Breast epithelium (tissue), 4 donors: ENCODE data around the gene MRPS14. TPM values are rescaled to one million over a fixed set of nuclear protein-coding genes. Genes with fewer than 3 reads are reported as not detected.

ENCODE experiments used
- DNase-seq, 2 donors: peaks; one replicate each; pipeline ENCODE4 v3.0.0-alpha.2; 2019; ENCODE audit warnings: low spot score in 2 of 2
- H3K27ac ChIP-seq, 2 donors: fragments of 200-600 bp; sonication (generic) in 1 of 2; one replicate each; pipeline ENCODE4 v1.5.1; 2016 to 2019; ENCODE audit warnings: mild to moderate bottlenecking in 1 of 2
- H3K27me3 ChIP-seq, 2 donors: fragments of 200-600 bp; sonication (generic) in 1 of 2; one replicate each; pipeline versions ENCODE4 v1.5.1 to v1.6.0; 2017 to 2019; ENCODE audit warnings: control low read depth in 1 of 2, mild to moderate bottlenecking in 1 of 2
- H3K36me3 ChIP-seq: fragments of 200-600 bp; one replicate; pipeline ENCODE4 v1.5.1; 2019
- H3K4me1 ChIP-seq, 2 donors: fragments of 200-600 bp; sonication (generic); one replicate each; pipeline ENCODE4 v1.5.1; 2016 to 2019; ENCODE audit warnings: control low read depth in 1 of 2
- H3K4me3 ChIP-seq, 3 donors: fragments of 200-600 bp; sonication (generic); 1 replicate in 2 of 3; 2 replicates in 1 of 3; pipeline ENCODE4 v1.5.1; 2016 to 2019; ENCODE audit warnings: mild to moderate bottlenecking in 3 of 3, moderate library complexity in 2 of 3
- H3K9me3 ChIP-seq, 2 donors: fragments of 200-600 bp; sonication (generic) in 1 of 2; one replicate each; pipeline ENCODE4 v1.5.1; 2016 to 2019; ENCODE audit warnings: control low read depth in 1 of 2
- POLR2A ChIP-seq: fragments of 450-650 bp; IDR thresholded peaks from one replicate; pipeline ENCODE4 v1.6.1; 2016; ENCODE audit warnings: antibody characterized with exemption, mild to moderate bottlenecking, moderate library complexity
- POLR2AphosphoS5 ChIP-seq, 3 donors: sonication (generic); formaldehyde crosslinking; IDR thresholded peaks; one replicate each; pipeline ENCODE4 v1.6.1; 2017; ENCODE audit warnings: antibody characterized with exemption in 3 of 3
- intact Hi-C: fragments of 100-400 bp; cut with DNase I; formaldehyde crosslinking; loops from one replicate; pipeline ENCODE4 v1.15.1; 2023; ENCODE audit warnings: low total_unique reads
- total RNA-seq, 3 donors: library from RNA; depleted of rRNA; stranded (reverse); fragments of >200 nt; gene quantifications; one replicate each; pipeline ENCODE4 v1.1.0, GENCODE V29; 2016
- TF ChIP-seq, protein P1 (sequence below), 3 donors: fragments of 450-650 bp; IDR thresholded peaks; one replicate each; pipeline ENCODE4 v1.5.1; 2016 to 2017; ENCODE audit warnings: antibody characterized with exemption in 3 of 3, mild to moderate bottlenecking in 3 of 3, moderate library complexity in 3 of 3

Gene MRPS14
- total RNA-seq, result 10 to 100 TPM; 22.9 to 38.5 (median 28.5) TPM

DNA sequence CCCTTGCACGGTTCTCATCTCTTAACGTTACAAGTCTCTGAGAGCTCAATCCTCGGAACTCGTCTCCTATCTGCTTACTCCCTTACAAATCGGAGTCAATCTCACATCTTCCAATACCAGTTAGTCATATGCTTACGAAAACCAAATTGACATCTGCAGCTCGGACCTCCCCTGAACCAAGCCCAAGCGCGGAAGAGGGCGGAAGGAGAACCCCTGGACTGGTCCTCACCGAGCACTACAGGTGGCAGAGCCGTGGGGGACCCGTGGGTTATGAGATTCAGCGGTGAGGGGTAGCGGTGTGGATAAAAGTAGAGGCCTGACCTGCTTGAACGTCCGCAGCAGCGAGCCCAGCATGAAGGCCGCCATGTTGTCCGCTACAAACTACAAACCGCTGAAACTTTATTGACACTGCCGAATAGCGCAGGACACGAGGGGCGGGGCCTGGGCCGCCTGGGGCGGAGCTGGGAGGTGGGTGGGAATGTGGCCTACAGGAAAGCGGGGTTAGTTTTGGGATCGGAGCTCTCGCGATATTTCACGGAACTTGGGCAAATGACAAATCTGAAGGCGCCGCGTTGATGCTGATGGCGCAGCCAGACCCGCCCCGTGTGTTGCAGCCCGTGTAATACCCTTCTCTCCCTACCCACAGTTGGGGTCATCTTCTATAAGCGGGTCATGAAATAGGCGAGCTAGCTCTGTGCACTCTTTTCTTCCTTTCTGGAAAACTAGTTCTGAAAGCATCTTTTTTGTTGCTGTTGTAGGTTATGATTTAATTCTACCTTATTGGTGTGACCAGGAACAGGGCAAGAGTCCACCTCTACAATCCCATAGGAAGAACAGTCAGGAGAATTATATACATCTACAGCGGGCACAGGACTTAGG, at the start of gene MRPS14:
Gene MRPS14 (minus strand): TSS at position 383 of the 879 bp plus-strand sequence. CDS start 17 bp downstream, at position 366.
- DNase-seq, result peak; percentile 97 to 98
- Histone ChIP-seq H3K9me3 (no peaks in the 10 kb centered on the region), H3K27me3 (no peaks in the 10 kb centered on the region), H3K27ac (peak within 1 kb of the TSS; percentile 88 to 90), H3K36me3 (no peaks in the 10 kb centered on the region), H3K4me3 (peak within 1 kb of the TSS; percentile 75 to 86 (median 83)), H3K4me1 (no peaks in the 10 kb centered on the region)
- TF ChIP-seq POLR2A (peak; percentile 83), POLR2AphosphoS5 (IDR thresholded peaks at IDR 0.05) (peak; percentile 78 to 95 (median 90))
- TF ChIP-seq, protein P1, sequence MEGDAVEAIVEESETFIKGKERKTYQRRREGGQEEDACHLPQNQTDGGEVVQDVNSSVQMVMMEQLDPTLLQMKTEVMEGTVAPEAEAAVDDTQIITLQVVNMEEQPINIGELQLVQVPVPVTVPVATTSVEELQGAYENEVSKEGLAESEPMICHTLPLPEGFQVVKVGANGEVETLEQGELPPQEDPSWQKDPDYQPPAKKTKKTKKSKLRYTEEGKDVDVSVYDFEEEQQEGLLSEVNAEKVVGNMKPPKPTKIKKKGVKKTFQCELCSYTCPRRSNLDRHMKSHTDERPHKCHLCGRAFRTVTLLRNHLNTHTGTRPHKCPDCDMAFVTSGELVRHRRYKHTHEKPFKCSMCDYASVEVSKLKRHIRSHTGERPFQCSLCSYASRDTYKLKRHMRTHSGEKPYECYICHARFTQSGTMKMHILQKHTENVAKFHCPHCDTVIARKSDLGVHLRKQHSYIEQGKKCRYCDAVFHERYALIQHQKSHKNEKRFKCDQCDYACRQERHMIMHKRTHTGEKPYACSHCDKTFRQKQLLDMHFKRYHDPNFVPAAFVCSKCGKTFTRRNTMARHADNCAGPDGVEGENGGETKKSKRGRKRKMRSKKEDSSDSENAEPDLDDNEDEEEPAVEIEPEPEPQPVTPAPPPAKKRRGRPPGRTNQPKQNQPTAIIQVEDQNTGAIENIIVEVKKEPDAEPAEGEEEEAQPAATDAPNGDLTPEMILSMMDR (IDR thresholded peaks at IDR 0.05), result no peak
- intact Hi-C loops, result no loop called here

DNA sequence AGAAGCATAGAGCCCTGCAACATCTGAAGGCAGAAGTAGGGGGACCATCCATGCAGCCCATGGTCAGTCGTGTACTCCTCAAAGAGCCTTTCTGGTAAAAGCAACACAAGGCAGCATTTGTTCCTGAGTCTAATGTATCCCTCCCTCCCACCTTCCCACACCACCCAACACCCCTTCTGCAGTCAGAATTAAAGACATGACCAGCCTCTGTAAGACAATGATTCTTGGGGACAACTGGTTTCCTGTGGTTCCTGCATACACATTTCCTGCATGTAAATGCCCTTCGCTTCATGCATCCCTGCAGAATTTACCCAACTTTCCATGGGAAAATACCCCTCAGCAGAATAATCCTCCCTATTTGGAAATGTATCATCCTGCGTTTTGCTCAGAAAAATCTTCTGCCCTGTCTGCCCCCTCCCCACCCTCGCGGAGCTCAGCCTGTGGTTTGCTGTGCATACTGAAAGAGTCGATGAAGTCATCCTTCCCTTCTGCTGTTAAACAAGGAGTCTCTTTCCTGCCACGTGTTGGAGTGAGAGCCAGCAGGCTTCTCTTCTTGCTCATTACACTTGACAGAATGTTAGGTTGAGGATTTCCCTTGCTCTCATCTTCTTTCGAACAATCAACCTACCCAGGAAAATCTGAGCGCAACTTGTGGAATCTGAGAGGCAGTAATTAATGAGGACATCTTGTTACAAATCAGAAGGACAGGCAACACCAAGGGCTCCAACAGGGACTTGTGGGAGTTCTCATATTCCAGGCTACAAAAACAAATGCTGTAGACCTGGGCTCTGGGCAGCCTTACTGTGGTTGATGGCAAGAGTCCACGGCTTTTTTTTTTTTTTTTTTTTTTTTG, 49.1 kb upstream of the MRPS14 start:
- Histone ChIP-seq H3K4me1 (no peaks in the 10 kb centered on the region), H3K9me3 (no peaks in the 10 kb centered on the region), H3K36me3 (no peaks in the 10 kb centered on the region), H3K4me3 (peak overlapping the region in 2 of 3 donors; percentile 14 to 49), H3K27ac (peak overlapping the region in 1 of 2 donors; percentile 72), H3K27me3 (no peaks in the 10 kb centered on the region)
- TF ChIP-seq POLR2A, result no peak
- DNase-seq, result no peak
- intact Hi-C loops, result no loop called here

DNA sequence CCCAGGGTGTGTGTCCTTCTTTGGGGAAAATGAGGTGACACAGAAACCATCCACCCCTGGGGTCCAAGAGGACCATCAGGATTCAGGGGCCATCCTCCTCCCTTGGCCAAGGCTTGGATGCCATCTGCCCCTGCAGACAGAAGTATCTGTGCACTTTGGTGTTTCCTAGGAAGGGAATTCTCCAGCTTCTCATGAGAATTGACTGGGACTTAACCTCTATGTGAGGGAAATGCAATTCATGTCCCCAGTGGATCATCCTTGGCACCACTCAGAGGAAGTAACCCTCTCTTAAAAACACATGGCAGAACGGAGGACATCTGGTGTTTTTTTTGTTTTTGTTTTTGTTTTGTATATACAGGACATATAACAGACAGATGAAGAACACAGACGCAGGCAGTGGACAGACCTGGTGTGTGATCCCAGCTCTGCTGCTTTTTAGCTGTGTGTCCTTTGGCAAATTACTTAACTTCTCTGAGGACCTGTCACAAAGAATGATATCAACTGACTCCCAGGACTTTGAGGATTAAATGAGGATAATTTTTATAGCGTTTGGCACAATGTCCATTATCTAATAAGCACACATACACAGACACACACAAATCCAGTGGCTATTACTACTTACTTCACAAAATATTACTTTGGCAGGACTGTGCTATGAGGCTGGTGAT, 48.2 kb upstream of the MRPS14 start:
- intact Hi-C loops, result no loop called here
- Histone ChIP-seq H3K4me1 (no peaks in the 10 kb centered on the region), H3K27ac (peak overlapping the region in 1 of 2 donors; percentile 72), H3K27me3 (no peaks in the 10 kb centered on the region), H3K4me3 (no peak overlapping the region), H3K9me3 (no peaks in the 10 kb centered on the region), H3K36me3 (no peaks in the 10 kb centered on the region)
- no peak for TF ChIP-seq POLR2AphosphoS5 (IDR thresholded peaks at IDR 0.05)
- TF ChIP-seq POLR2A, result no peak
- TF ChIP-seq, protein P1 (IDR thresholded peaks at IDR 0.05), result no peak
- no peak for DNase-seq

DNA sequence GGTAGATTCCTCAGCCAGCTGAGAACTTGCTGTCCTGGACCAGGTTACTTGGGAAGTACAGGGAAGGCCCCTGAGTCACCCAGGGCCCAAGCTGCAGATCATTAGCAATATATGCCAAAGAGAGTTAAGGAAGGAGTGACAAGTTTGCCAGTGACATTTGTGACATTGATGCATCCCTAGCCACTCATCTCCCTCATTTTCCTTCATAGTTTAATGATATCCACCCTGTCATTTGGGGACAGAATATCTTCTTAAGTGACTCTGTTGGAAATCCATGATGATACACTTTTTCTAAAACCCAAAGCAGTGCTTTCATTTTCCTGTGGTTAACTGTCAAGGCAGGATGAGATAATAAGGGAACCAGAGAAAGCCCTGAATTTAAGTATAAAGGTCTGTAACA, 47.6 kb upstream of the MRPS14 start:
- TF ChIP-seq, protein P1 (IDR thresholded peaks at IDR 0.05), result no peak
- TF ChIP-seq POLR2AphosphoS5 (IDR thresholded peaks at IDR 0.05) (no peak), POLR2A (no peak)
- no peaks in the 10 kb centered on the region for H3K27me3 ChIP-seq
- H3K9me3 ChIP-seq, result no peaks in the 10 kb centered on the region

DNA sequence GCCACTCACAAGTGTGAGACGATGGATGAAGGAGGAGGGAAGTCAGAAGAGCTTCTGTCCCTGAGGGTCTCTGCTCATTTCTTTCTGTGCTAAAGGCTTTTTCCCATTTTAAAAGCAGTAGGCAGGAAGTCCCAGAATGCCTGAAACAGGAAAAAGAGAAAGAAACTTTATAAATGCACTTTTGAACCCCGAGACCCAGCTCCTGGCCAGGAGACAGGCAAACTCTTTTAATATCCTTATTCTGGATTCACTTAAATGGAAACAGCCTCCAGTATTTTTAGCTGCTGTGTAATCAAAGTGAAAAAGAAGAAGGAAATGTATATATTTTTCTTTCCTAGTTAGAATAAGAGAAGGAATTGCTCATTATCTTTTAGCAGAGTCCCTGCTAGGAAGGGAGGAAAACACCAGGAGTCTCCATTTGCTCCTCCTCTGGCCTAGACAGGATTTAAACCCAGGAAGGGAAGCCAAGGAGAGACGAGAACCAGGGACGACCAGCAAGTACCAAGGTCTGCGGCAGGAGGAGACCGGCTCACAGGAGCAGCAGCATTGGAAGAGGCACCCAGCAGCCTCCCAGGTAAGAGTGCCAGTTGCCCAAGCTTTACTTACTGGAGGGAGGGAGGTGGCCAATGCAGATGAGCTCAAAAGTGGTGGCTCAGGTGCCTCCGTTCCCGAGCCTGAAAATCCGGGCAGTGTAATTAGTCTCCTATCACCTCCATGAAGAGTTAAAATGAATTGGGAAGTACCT, 44.3 kb upstream of the MRPS14 start, which contains the start of gene TNN:
Gene TNN (plus strand): TSS at position 472 of the 745 bp plus-strand sequence. CDS start 9,586 bp downstream, outside the sequence.
- no peak within 1 kb of the TSS for H3K27ac ChIP-seq
- H3K36me3 ChIP-seq, result no peaks in the 10 kb centered on the region
- H3K4me1 ChIP-seq, result no peaks in the 10 kb centered on the region
- H3K27me3 ChIP-seq, result no peaks in the 10 kb centered on the region
- TF ChIP-seq POLR2AphosphoS5 (IDR thresholded peaks at IDR 0.05) (no peak), POLR2A (no peak)
- TF ChIP-seq, protein P1 (IDR thresholded peaks at IDR 0.05), result no peak
- intact Hi-C loops, result no loop called here
- H3K9me3 ChIP-seq, result no peaks in the 10 kb centered on the region
- no peak for DNase-seq
- no peak within 1 kb of the TSS for H3K4me3 ChIP-seq

More for the DNA sequence above, 47.6 kb upstream of the MRPS14 start:
- H3K36me3 ChIP-seq, result no peaks in the 10 kb centered on the region
- H3K4me3 ChIP-seq, result no peak overlapping the region
- intact Hi-C loops, result no loop called here
- H3K4me1 ChIP-seq, result no peaks in the 10 kb centered on the region
- DNase-seq, result no peak
- H3K27ac ChIP-seq, result peak overlapping the region in 1 of 2 donors; percentile 43
